Mucosa of stomach (tissue), 1 donor: ENCODE results near the gene SURF6.
"Not testable (repeated sequence)": the region's sequence is repeated elsewhere in the genome, so short reads cannot be mapped to it uniquely, and the experiment has no call there.

Experiments
- H3K27me3 ChIP-seq: one replicate; pipeline ENCODE4 v1.7.0; 2013; ENCODE audit warnings: mild to moderate bottlenecking, low read length; ENCODE audit not compliant: control insufficient read depth, insufficient read depth
- H3K36me3 ChIP-seq: one replicate; pipeline ENCODE4 v1.7.0; 2013; ENCODE audit warnings: low read length; ENCODE audit not compliant: control insufficient read depth, insufficient read depth
- H3K4me1 ChIP-seq: one replicate; pipeline ENCODE4 v1.7.0; 2013; ENCODE audit warnings: mild to moderate bottlenecking, low read length; ENCODE audit not compliant: control insufficient read depth, insufficient read depth
- H3K4me3 ChIP-seq: one replicate; pipeline ENCODE4 v1.7.0; 2013; ENCODE audit warnings: low read length
- H3K9ac ChIP-seq: one replicate; pipeline ENCODE4 v1.7.0; 2013; ENCODE audit warnings: mild to moderate bottlenecking, low read length, moderate library complexity
- H3K9me3 ChIP-seq: one replicate; pipeline ENCODE4 v1.7.0; 2013; ENCODE audit warnings: mild to moderate bottlenecking, low read length, moderate library complexity; ENCODE audit not compliant: control insufficient read depth
- donor health status: Pancreatic carcinoma.

The SURF6 gene

DNA sequence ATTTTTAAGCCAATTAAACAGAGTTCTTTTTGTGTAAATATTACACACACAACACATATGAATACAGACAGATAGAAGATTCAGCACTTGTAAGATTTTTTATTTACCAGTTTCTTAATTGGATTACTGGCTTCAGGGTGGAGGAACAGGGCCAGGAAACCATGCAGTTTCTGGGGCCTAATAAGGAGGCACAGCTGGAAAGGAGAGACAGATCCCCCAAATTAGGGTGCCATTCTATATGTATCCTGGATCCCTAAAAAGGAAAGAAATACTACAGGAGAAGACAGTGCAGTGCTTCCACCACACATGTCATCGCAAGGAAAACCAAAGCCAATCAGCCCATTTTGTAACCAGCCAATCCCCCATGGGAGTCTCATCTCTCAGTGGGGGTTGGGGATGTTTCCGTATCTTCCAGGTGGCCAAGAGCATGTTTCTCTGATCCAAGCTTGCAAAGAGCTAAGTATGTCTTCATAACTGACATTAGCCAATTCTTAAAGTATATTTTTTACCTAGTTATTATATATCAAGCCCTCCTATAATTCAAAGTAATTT lies 45.2 kb downstream of the SURF6 start:
- H3K9me3 ChIP-seq, result no peaks in the 10 kb centered on the region
- no peaks in the 10 kb centered on the region for H3K4me1 ChIP-seq
- H3K27me3 ChIP-seq, result no peaks in the 10 kb centered on the region
- H3K4me3 ChIP-seq, result no peak overlapping the region
- H3K9ac ChIP-seq, result no peak overlapping the region
- no peaks in the 10 kb centered on the region for H3K36me3 ChIP-seq

DNA sequence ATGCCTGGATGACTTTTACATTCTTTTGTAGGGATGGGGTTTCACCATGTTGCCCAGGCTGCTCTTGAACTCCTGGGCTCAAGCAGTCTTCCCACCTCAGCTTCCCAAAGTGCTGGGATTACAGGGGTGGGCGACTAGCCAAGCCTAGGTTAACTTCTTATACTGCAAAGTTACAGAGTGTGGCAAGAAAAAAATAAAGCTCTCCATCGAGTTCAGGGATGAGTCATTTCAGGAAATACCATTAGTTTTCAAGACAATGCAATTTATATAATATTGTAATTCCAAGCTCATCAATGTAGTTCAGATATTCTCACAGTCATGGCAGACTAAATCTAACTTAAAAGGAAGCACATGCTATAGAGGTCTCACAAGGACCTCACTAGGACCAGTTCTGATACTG lies 49.5 kb downstream of the SURF6 start:
- Histone ChIP-seq H3K4me3 (no peak overlapping the region), H3K4me1 (no peaks in the 10 kb centered on the region), H3K9me3 (no peaks in the 10 kb centered on the region), H3K9ac (no peak overlapping the region), H3K27me3 (no peaks in the 10 kb centered on the region), H3K36me3 (no peaks in the 10 kb centered on the region)

DNA sequence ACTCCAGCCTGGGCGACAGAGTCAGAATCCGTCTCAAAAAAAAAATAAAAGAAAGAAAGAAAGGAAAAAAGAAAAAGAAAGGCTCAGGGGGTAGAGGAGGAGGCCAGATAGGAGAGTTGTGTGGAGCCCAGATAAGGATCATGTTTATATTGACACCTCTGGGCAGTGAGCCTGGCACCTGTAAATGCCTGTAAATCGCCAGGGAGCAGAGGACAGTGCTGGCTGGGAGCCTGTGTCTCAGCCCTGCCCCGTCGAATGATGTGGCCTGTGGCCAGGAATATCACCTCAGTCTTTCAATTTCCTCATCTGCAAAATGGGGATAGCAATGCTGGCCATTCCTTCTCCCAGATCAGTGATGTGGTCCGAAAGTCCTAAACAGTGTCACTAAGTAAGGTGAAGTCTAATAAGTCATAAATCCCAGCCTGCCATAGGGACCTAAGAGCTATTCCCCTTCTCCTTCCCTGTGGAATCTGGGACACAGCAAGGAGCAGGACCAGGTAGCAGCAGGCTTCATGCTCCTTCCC lies 50.7 kb downstream of the SURF6 start:
- no peaks in the 10 kb centered on the region for H3K9me3 ChIP-seq
- no peak overlapping the region for H3K4me3 ChIP-seq
- no peak overlapping the region for H3K9ac ChIP-seq
- no peaks in the 10 kb centered on the region for H3K36me3 ChIP-seq
- no peaks in the 10 kb centered on the region for H3K27me3 ChIP-seq
- H3K4me1 ChIP-seq, result peaks cover 9% of the 10 kb centered on the region

DNA sequence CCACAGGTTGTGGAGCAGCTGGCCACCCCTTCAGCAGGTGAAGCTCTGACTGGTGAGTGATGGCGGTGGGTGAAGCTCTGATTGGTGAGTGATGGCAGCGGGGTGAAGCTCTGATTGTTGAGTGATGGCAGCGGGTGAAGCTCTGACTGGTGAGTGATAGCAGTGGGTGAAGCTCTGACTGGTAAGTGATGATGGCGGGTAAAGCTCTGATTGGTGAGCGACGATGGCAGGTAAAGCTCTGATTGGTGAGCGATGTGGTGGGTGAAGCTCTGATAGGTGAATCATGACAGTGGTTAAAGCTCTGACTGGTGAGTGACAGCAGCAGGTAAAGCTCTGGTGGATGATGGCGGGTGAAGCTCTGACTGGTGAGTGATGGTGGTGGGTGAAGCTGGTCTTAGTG lies 51.6 kb downstream of the SURF6 start:
- H3K36me3 ChIP-seq, result no peaks in the 10 kb centered on the region
- no peak overlapping the region for H3K4me3 ChIP-seq
- peaks cover 16% of the 10 kb centered on the region for H3K4me1 ChIP-seq
- H3K27me3 ChIP-seq, result no peaks in the 10 kb centered on the region
- H3K9ac ChIP-seq, result no peak overlapping the region
- H3K9me3 ChIP-seq, result no peaks in the 10 kb centered on the region

DNA sequence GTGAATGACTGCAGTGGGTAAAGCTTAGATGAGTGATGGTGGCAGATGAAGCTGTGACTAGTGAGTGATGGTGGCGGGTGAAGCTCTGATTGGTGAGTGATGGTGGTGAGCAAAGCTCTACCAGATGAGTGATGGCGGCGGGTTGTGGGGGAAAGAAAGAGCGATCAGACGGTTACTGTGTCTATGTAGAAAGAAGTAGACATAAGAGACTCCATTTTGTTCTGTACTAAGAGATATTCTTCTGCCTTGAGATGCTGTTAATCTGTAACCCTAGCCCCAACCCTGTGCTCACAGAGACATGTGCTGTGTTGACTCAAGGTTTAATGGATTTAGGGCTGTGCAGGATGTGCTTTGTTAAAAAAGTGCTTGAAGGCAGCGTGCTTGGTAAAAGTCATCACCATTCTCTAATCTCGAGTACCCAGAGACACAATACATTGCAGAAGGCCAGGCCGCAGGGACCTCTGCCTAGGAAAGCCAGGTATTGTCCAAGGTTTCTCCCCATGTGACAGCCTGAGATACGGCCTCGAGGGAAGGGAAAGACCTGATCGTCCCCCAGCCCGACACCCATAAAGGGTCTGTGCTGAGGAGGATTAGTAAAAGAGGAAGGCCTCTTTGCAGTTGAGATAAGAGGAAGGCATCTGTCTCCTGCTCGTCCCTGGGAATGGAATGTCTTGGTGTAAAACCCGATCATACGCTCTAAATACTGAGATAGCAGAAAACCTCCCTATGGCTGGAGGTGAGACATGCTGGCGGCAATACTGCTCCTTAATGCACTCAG lies 52.5 kb downstream of the SURF6 start:
- peaks cover 16% of the 10 kb centered on the region for H3K4me1 ChIP-seq
- not testable (repeated sequence) for H3K4me3 ChIP-seq, H3K27me3 ChIP-seq, H3K9ac ChIP-seq, H3K36me3 ChIP-seq, H3K9me3 ChIP-seq

DNA sequence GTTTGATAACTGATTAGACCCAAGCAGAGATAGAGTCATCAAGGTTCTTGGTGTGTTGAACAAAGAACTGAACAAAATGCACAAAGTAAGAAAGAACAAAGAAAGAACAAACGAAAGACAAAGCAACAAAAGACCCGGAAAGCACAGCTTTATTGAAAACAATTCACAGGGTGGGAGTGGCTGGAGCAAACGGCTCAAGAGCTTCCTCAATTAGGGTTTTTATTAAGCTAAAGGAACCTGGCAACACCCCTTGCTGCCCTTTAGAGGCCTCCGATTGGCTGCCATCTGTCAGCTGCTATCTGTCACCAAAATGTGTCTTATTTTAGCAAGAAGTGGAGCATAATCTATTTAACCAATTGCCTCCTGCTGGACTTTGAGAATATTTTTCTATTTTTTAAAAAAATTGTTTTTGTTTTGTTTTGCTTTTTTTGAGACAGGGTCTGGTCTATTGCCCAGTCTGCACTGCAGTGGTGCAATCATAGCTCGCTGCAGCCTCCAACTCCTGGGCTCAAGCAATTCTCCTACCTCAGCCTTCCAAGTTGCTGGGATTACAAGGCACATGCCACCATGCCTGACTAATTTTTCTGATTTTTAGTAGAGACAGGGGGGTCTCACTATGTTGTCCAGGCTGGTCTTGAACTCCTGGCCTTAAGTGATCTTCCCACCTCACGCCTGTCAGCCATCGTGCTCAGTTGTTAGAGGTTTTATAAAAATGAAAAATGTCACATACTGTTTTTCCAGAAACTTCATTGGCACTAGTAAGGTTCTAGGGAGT lies 53.3 kb downstream of the SURF6 start:
- Histone ChIP-seq H3K36me3 (no peaks in the 10 kb centered on the region), H3K27me3 (no peaks in the 10 kb centered on the region), H3K4me1 (peaks cover 16% of the 10 kb centered on the region), H3K9me3 (no peaks in the 10 kb centered on the region), H3K4me3 (no peak overlapping the region), H3K9ac (no peak overlapping the region)

DNA sequence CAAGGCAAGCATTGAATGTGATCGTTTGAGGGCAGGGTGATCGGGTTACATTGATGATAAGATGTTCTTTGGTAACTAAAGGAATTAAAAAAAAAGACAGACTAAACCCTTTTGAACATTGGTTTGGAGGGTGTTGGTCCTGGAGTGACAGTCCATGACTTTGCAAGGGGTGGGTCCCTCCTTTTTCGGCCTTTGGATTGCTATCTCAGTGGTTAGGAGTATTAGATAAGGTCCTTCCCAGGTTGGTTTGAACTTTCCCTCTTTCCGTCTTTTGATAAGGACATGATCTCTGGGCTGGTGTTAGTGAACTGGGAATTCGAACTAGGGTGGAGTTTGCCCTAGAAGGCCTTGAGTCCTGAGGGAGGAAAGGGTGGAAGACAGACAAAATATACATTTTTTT lies 55.6 kb downstream of the SURF6 start:
- peaks cover 16% of the 10 kb centered on the region for H3K4me1 ChIP-seq
- H3K36me3 ChIP-seq, result no peaks in the 10 kb centered on the region
- no peaks in the 10 kb centered on the region for H3K9me3 ChIP-seq
- no peaks in the 10 kb centered on the region for H3K27me3 ChIP-seq
- no peak overlapping the region for H3K4me3 ChIP-seq
- H3K9ac ChIP-seq, result no peak overlapping the region
